Lower leg skin (tissue), 4 donors: ENCODE results near the gene MUC2. TPM values are rescaled to one million over a fixed set of nuclear protein-coding genes. Genes with fewer than 3 reads are reported as not detected.

Experiments used
- DNase-seq, 2 donors: peaks; one replicate each; pipeline ENCODE4 v3.0.0-alpha.2; 2019; ENCODE audit warnings: low spot score in 2 of 2
- H3K4me3 ChIP-seq: fragments of 200-600 bp; sonication (generic); 2 replicates; pipeline ENCODE4 v1.5.1; 2017; ENCODE audit warnings: mild to moderate bottlenecking, low read depth; ENCODE audit not compliant: poor library complexity, severe bottlenecking
- POLR2A ChIP-seq, 2 donors: fragments of 450-650 bp; IDR thresholded peaks; one replicate each; pipeline ENCODE4 v1.6.1; 2016 to 2017; ENCODE audit warnings: antibody characterized with exemption in 2 of 2, mild to moderate bottlenecking in 1 of 2, moderate library complexity in 1 of 2
- WGBS, 2 donors: methylation state at CpG; one replicate each; pipeline ENCODE4 v1.1.5; 2018; 5-methylcytosine and 5-hydroxymethylcytosine counted together
- intact Hi-C: fragments of 100-400 bp; cut with DNase I; formaldehyde crosslinking; loops from one replicate; pipeline ENCODE4 v1.15.0; 2023; ENCODE audit warnings: low total_unique reads
- total RNA-seq, 4 donors: library from RNA; depleted of rRNA; stranded (reverse); fragments of >200 nt; gene quantifications; one replicate each; pipeline ENCODE4 v1.1.0, GENCODE V29; 2016
- TF ChIP-seq, protein P1 (sequence below), 3 donors: fragments of 450-650 bp; IDR thresholded peaks; one replicate each; pipeline ENCODE4 v1.5.1; 2016; ENCODE audit warnings: antibody characterized with exemption in 3 of 3, mild to moderate bottlenecking in 3 of 3, moderate library complexity in 2 of 3

The MUC2 gene
- total RNA-seq, 4 donors from 2014 or later = 0.02 TPM; not detected in 3

- TF ChIP-seq, protein P1, sequence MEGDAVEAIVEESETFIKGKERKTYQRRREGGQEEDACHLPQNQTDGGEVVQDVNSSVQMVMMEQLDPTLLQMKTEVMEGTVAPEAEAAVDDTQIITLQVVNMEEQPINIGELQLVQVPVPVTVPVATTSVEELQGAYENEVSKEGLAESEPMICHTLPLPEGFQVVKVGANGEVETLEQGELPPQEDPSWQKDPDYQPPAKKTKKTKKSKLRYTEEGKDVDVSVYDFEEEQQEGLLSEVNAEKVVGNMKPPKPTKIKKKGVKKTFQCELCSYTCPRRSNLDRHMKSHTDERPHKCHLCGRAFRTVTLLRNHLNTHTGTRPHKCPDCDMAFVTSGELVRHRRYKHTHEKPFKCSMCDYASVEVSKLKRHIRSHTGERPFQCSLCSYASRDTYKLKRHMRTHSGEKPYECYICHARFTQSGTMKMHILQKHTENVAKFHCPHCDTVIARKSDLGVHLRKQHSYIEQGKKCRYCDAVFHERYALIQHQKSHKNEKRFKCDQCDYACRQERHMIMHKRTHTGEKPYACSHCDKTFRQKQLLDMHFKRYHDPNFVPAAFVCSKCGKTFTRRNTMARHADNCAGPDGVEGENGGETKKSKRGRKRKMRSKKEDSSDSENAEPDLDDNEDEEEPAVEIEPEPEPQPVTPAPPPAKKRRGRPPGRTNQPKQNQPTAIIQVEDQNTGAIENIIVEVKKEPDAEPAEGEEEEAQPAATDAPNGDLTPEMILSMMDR (IDR thresholded peaks at IDR 0.05) = no peak
- no peak for TF ChIP-seq POLR2A (IDR thresholded peaks at IDR 0.05)
- no peak overlapping the region for H3K4me3 ChIP-seq
- no peak for DNase-seq
- 86 to 88% methylated on average over 25 to 28 of the region's 28 CpGs for whole genome bisulfite sequencing, 2 donors
- intact Hi-C loops = no loop called here
Measured at GRCh38 chr11:1075341-1075911, 752 bp downstream of the MUC2 start.

DNA sequence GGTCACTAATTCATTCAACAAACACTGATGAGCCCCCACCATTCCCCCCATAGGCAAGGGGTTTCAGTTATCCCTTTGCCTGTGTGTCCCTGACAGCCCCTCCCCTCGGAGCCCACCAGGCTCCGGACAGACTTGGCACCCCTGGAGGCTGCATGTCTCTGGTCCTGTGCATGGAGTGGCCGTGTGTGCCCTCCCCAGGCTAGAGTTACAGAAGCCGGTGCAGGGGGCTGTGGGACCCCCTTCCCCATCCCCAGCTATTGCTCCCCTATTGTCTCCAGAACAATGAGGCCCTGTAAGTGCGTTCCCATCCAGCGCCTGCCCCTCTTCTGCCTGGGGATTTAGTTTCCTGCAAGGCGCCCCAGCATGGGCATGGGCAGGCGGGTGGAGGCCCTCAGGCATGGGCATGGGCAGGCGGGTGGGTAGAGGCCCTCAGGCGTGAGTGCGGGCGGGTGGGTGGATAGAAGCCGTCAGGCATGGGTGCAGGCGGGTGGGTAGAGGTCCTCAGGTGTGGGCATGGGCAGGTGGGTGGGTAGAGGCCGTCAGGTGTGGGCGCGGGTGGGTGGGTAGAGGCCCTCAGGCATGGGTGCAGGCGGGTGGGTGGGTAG, 1.5 kb downstream of the MUC2 start:
- no peak overlapping the region for H3K4me3 ChIP-seq
- WGBS, 2 donors = 68 to 82% methylated on average over 7 to 17 of the region's 18 CpGs
- TF ChIP-seq, protein P1 (IDR thresholded peaks at IDR 0.05) = no peak
- TF ChIP-seq POLR2A (IDR thresholded peaks at IDR 0.05) = no peak
- no peak for DNase-seq
- intact Hi-C loops = no loop called here

DNA sequence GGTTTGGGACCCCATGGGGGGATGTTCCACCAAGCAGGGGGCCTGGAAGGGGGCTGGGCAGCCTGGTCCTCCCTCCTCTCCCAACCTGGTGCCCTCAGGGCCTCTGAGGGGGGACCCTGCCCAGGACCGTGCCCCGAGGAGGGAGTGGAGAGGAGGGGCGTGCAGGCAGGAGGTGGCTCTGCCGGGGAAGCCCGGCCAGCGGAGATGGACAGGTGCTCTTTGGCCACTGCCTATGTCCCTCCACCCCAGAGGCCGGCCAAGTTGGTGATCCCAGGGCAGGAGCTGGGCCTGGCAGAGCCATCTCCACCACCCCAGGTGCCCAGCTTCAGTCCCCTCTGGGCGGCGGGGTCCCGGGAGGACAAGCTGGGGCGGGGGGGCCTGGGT, 2.4 kb downstream of the MUC2 start:
- no peak for DNase-seq
- no peak overlapping the region for H3K4me3 ChIP-seq
- TF ChIP-seq, protein P1 (IDR thresholded peaks at IDR 0.05) = no peak
- TF ChIP-seq POLR2A (IDR thresholded peaks at IDR 0.05) = no peak
- WGBS, 2 donors = 66 to 80% methylated on average over 8 to 11 of the region's 11 CpGs
- intact Hi-C loops = no loop called here

- no peak overlapping the region for H3K4me3 ChIP-seq
- intact Hi-C loops = no loop called here
- TF ChIP-seq, protein P1 (IDR thresholded peaks at IDR 0.05) = no peak
- TF ChIP-seq POLR2A (IDR thresholded peaks at IDR 0.05) = no peak
- WGBS, 2 donors = 71 to 78% methylated on average over 16 to 20 of the region's 33 CpGs
- no peak for DNase-seq
Measured at GRCh38 chr11:1077417-1078119, 2.9 kb downstream of the MUC2 start.

GRCh38 chr11:1078191-1078601, 3.5 kb downstream of the MUC2 start:
- 78 to 82% methylated on average over 19 to 39 of the region's 39 CpGs for WGBS, 2 donors
- no peak for DNase-seq
- TF ChIP-seq, protein P1 (IDR thresholded peaks at IDR 0.05) = no peak
- TF ChIP-seq POLR2A (IDR thresholded peaks at IDR 0.05) = no peak
- intact Hi-C loops = no loop called here
- H3K4me3 ChIP-seq = no peak overlapping the region
